Measurements from ENCODE around the gene DDIT3.

- no peak for TF ChIP-seq CTCF (conservative IDR thresholded peaks at IDR 0.05; ENCODE audit: low read depth, low read length)
- no peak for TF ChIP-seq EZH2 (IDR thresholded peaks at IDR 0.05; ENCODE audit: borderline replicate concordance, low read depth, low read length, poor library complexity, severe bottlenecking)
Measured at GRCh38 chr12:57515408-57515933, 4.8 kb downstream of the DDIT3 start.
